HepG2 (cell line): Measurements from ENCODE around the gene GCNT2. TPM values are rescaled to one million over a fixed set of nuclear protein-coding genes. Genes with fewer than 3 reads are reported as not detected.

ENCODE experiments used
- ATAC-seq: fragments of 200-7000 bp; cut with Tn5 transposase; 3 replicates; pipeline ENCODE4 v1.9.1; 2020; ENCODE audit warnings: mild to moderate bottlenecking, moderate library complexity
- BruUV-seq: library from RNA; stranded (reverse); fragments of 400-500 nt; replicated peaks from 2 replicates; lab custom pipeline; 2021; lab: Mats Ljungman, UMichigan
- CTCF ChIA-PET: fragments of 300-600 bp; formaldehyde crosslinking; extraction: SDS; loops from one replicate; lab custom pipeline; 2021; ENCODE audit warnings: low total read pairs, inconsistent platforms, low intra/inter-chr PET ratio; lab: Yijun Ruan, JAX
- POLR2A ChIA-PET: fragments of 350-600 bp; sonication (Branson Sonifier 250); formaldehyde crosslinking; loops from one replicate; lab custom pipeline; 2020; ENCODE audit warnings: antibody characterized with exemption, inconsistent platforms; lab: Yijun Ruan, JAX
- DNase-seq: peaks from one replicate; pipeline ENCODE4 v3.0.0-alpha.2; 2015; ENCODE audit warnings: low spot score
- FAIRE-seq: peaks from 3 replicates; lab custom pipeline; 2011; peaks lifted over from hg19 to GRCh38; lab: Jason Lieb, UNC
- H2AFZ ChIP-seq: one replicate; pipeline ENCODE4 v1.6.1; 2011; ENCODE audit warnings: low read length, inconsistent platforms
- H3K27ac ChIP-seq: fragments of 300-600 bp; 3 replicates; pipeline ENCODE4 v1.8.0; 2011; ENCODE audit warnings: mixed run types, mild to moderate bottlenecking, mixed read lengths, low read length, inconsistent platforms; ENCODE audit not compliant: insufficient read depth; ENCODE audit errors: extremely low read length
- H3K27me3 ChIP-seq, 2 experiments: fragments of 200-600 bp in 1 of 2; 2 replicates in 1 of 2; 3 replicates in 1 of 2; pipeline versions ENCODE4 v1.6.0 to v1.8.0; 2011; ENCODE audit warnings: low read length in 2 of 2, mild to moderate bottlenecking in 2 of 2, moderate library complexity in 2 of 2, inconsistent platforms in 1 of 2; ENCODE audit not compliant: insufficient read depth in 2 of 2, control insufficient read depth in 1 of 2
- H3K36me3 ChIP-seq, 2 experiments: fragments of 200-600 bp in 1 of 2; replicated peaks in 1 of 2; 2 replicates in 1 of 2; 3 replicates in 1 of 2; pipeline versions ENCODE4 v1.5.1 to v1.8.0; 2011; ENCODE audit warnings: low read length in 2 of 2, inconsistent platforms in 1 of 2; ENCODE audit not compliant: insufficient read depth in 2 of 2, control insufficient read depth in 1 of 2
- H3K4me1 ChIP-seq: 2 replicates; pipeline ENCODE4 v1.5.1; 2012; ENCODE audit warnings: low read length, inconsistent platforms; ENCODE audit not compliant: insufficient read depth
- H3K4me2 ChIP-seq: 2 replicates; pipeline ENCODE4 v1.6.0; 2011; ENCODE audit warnings: low read depth, low read length, inconsistent platforms
- H3K4me3 ChIP-seq, 3 experiments: fragments of 200-600 bp in 1 of 3; sonication (generic), shearing (Covaris generic) in 1 of 3; replicated peaks in 1 of 3; 2 replicates each; pipeline ENCODE4 v1.5.1; 2011 to 2016; ENCODE audit warnings: low read length in 3 of 3, inconsistent platforms in 2 of 3, low read depth in 2 of 3, mild to moderate bottlenecking in 2 of 3, control low read depth in 1 of 3, mixed read lengths in 1 of 3; ENCODE audit not compliant: insufficient read depth in 1 of 3
- H3K79me2 ChIP-seq: one replicate; pipeline ENCODE4 v1.6.1; 2011; ENCODE audit warnings: low read length, inconsistent platforms; ENCODE audit not compliant: insufficient read depth
- H3K9ac ChIP-seq: 2 replicates; pipeline ENCODE4 v1.6.0; 2011; ENCODE audit warnings: mild to moderate bottlenecking, low read depth, low read length, inconsistent platforms; ENCODE audit not compliant: insufficient read depth
- H3K9me3 ChIP-seq: 2 replicates; pipeline ENCODE4 v1.5.1; 2012; ENCODE audit warnings: mild to moderate bottlenecking, low read length
- H4K20me1 ChIP-seq: 2 replicates; pipeline ENCODE4 v1.6.0; 2011; ENCODE audit warnings: inconsistent platforms, mild to moderate bottlenecking, low read length, moderate library complexity; ENCODE audit not compliant: insufficient read depth
- BRCA1 ChIP-seq: sonication (generic); formaldehyde crosslinking; IDR thresholded peaks from 2 replicates; pipeline ENCODE4 v1.4.0; 2020; ENCODE audit warnings: missing genetic modification reagents
- FOXA1 ChIP-seq, 2 experiments: fragments of 450-650 bp in 1 of 2; sonication (generic) in 1 of 2; formaldehyde crosslinking in 1 of 2; IDR thresholded peaks; 2 replicates each; pipeline versions ENCODE4 v1.4.0 to v1.6.1; 2016 to 2020; ENCODE audit warnings: missing genetic modification reagents in 1 of 2
- HMGXB4 ChIP-seq, 2 experiments: sonication (generic) in 1 of 2; formaldehyde crosslinking in 1 of 2; IDR thresholded peaks; 2 replicates each; pipeline versions ENCODE4 v1.4.0 to v1.6.1; 2018 to 2020; ENCODE audit warnings: missing genetic modification reagents in 2 of 2, borderline replicate concordance in 1 of 2, low read depth in 1 of 2, mild to moderate bottlenecking in 1 of 2, missing biosample characterization in 1 of 2
- HOXA3 ChIP-seq: sonication (generic); formaldehyde crosslinking; IDR thresholded peaks from 2 replicates; pipeline ENCODE4 v1.5.0; 2020; ENCODE audit warnings: missing genetic modification reagents
- MATR3 ChIP-seq: sonication (generic); formaldehyde crosslinking; IDR thresholded peaks from 2 replicates; pipeline ENCODE4 v1.4.0; 2020; ENCODE audit warnings: missing genetic modification reagents
- MBNL3 ChIP-seq: fragments of 250-450 bp; sonication (Bioruptor Pico); conservative IDR thresholded peaks from 2 replicates; pipeline ENCODE4 v1.8.0; 2022; ENCODE audit warnings: mild to moderate bottlenecking, inconsistent platforms
- MYNN ChIP-seq: sonication (generic); formaldehyde crosslinking; IDR thresholded peaks from 2 replicates; pipeline ENCODE4 v1.4.0; 2020; ENCODE audit warnings: mild to moderate bottlenecking, low read depth, missing genetic modification reagents
- NFRKB ChIP-seq: fragments of 450-650 bp; IDR thresholded peaks from 2 replicates; pipeline ENCODE4 v1.6.1; 2017
- RBM22 ChIP-seq: fragments of 200-400 bp; formaldehyde crosslinking; optimal IDR thresholded peaks from 2 replicates; pipeline ENCODE3; 2017; ENCODE audit warnings: mild to moderate bottlenecking, low read length, moderate library complexity
- RCOR2 ChIP-seq: IDR thresholded peaks from 2 replicates; pipeline ENCODE4 v1.6.1; 2016; ENCODE audit warnings: missing biosample characterization, missing genetic modification reagents
- SALL1 ChIP-seq: sonication (generic); formaldehyde crosslinking; IDR thresholded peaks from 2 replicates; pipeline ENCODE4 v1.8.0; 2022; ENCODE audit warnings: mild to moderate bottlenecking, missing genetic modification reagents
- SAP130 ChIP-seq: IDR thresholded peaks from 2 replicates; pipeline ENCODE4 v1.6.1; 2016; ENCODE audit warnings: low read depth
- SETDB1 ChIP-seq: sonication (generic); formaldehyde crosslinking; IDR thresholded peaks from 2 replicates; pipeline ENCODE4 v1.5.1; 2020; ENCODE audit warnings: missing genetic modification reagents, mild to moderate bottlenecking, borderline replicate concordance
- TFE3 ChIP-seq: IDR thresholded peaks from 2 replicates; pipeline ENCODE4 v1.6.1; 2016
- XRCC5 ChIP-seq: fragments of 200-400 bp; formaldehyde crosslinking; optimal IDR thresholded peaks from 2 replicates; pipeline ENCODE3; 2017; ENCODE audit warnings: mild to moderate bottlenecking, low read length
- ZNF530 ChIP-seq: sonication (generic); formaldehyde crosslinking; IDR thresholded peaks from 2 replicates; pipeline ENCODE4 v1.5.0; 2020; ENCODE audit warnings: low read depth, mild to moderate bottlenecking, missing genetic modification reagents
- ZNF644 ChIP-seq: IDR thresholded peaks from 2 replicates; pipeline ENCODE4 v1.6.1; 2016; ENCODE audit warnings: low read depth
- ZSCAN25 ChIP-seq: sonication (generic); formaldehyde crosslinking; IDR thresholded peaks from 2 replicates; pipeline ENCODE4 v1.8.0; 2022; ENCODE audit warnings: mild to moderate bottlenecking, missing genetic modification reagents
- WGBS: methylation state at CpG from one replicate; pipeline ENCODE4 v1.1.6; 2017; ENCODE audit warnings: low lambda C conversion rate; 5-methylcytosine and 5-hydroxymethylcytosine counted together
- in situ Hi-C: cut with HindIII; loops from 2 replicates; pipeline ENCODE4 v1.10.0; 2017; ENCODE audit warnings: low pct_unique_long_range_greater_than_20kb; ENCODE audit not compliant: extremely low pct_ligation_motif_present
- intact Hi-C: fragments of 100-400 bp; cut with micrococcal nuclease; formaldehyde crosslinking; loops from one replicate; pipeline ENCODE4 v1.10.0; 2022; ENCODE audit not compliant: unreplicated experiment
- polyA plus RNA-seq, 8 experiments: library from polyadenylated mRNA; depleted of rRNA in 3 of 8; stranded (reverse) in 7 of 8; unstranded in 1 of 8; fragments of >200 nt; fragmentation: Illumina TruSeq in 4 of 8; extraction: Trizol in 4 of 8; gene quantifications; 2 replicates each; pipeline versions ENCODE4 v1.2.1 to v1.2.3, GENCODE V29; 2011 to 2016; ENCODE audit warnings: low read depth in 4 of 8, missing spikeins in 1 of 8, mixed read lengths in 1 of 8; ENCODE audit not compliant: insufficient read depth in 1 of 8
- total RNA-seq, 5 experiments: library from RNA; depleted of rRNA; stranded (reverse); fragments of >200 nt; fragmentation: Illumina TruSeq; extraction: Trizol; gene quantifications; 2 replicates each; pipeline ENCODE4 v1.2.3, GENCODE V29; 2016; ENCODE audit warnings: low read depth in 1 of 5

Gene GCNT2
- total and polyA plus RNA-seq, 2 of the 13 experiments (the other 11 are each of a cell fraction or from before 2014, with no cell fraction given), result 11.8 to 31.9 TPM

DNA sequence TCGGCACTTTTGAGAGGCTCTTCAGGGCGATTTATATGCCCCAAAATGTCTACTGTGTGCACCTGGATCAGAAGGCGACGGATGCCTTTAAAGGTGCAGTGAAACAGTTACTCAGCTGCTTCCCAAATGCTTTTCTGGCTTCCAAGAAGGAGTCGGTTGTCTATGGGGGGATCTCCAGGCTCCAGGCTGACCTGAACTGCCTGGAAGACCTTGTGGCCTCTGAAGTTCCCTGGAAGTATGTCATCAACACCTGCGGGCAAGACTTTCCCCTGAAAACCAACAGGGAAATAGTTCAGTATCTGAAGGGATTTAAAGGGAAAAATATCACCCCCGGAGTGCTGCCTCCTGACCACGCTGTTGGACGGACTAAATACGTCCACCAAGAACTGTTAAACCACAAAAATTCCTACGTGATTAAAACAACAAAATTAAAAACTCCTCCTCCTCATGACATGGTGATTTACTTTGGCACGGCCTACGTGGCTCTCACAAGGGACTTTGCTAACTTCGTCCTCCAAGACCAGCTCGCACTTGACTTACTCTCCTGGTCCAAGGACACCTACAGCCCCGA is 8.2 kb downstream of the GCNT2 start:
- intact Hi-C loops (loop anchor here (2.0 to 5.0 kb wide), 2 partner anchors 19 to 83 kb away; no protein-coding TSS in a partner anchor), in situ Hi-C loops (no loop called here)
- BruUV-seq, result no TSS peak
- H2AFZ ChIP-seq, result peak overlapping the region; percentile 73
- H3K27me3 ChIP-seq, result no peaks in the 10 kb centered on the region; a peak in 1 of 5 replicates
- no peaks in the 10 kb centered on the region for H3K36me3 ChIP-seq
- FAIRE-seq, result no peak
- peak overlapping the region; percentile 90 for H3K27ac ChIP-seq
- peak overlapping the region; percentile 89 for H3K4me2 ChIP-seq
- peak; percentile 8 for ATAC-seq
- H3K9me3 ChIP-seq, result no peaks in the 10 kb centered on the region
- CTCF ChIA-PET, result no interaction called here
- peak overlapping the region; percentile 80 for H3K9ac ChIP-seq
- peak overlapping the region; percentile 72 to 79 (median 73) for H3K4me3 ChIP-seq
- peaks cover 46% of the 10 kb centered on the region for H3K79me2 ChIP-seq
- peaks cover 2% of the 10 kb centered on the region; the same call in 1 of the 2 replicates for H4K20me1 ChIP-seq
- peaks cover 37% of the 10 kb centered on the region for H3K4me1 ChIP-seq
- peak; percentile 42 for DNase-seq
- POLR2A ChIA-PET, result interaction anchor here (1.0 to 3.3 kb wide), 6 partner anchors 9 to 193 kb away, joined by 3 to 17 read pairs (median 9); partner anchors contain the start of genes GCNT2 and TMEM14C
- 2% methylated on average over 16 of the region's 16 CpGs for WGBS
- TF ChIP-seq RCOR2 (CRISPR knock-in tag) (no peak), MYNN (CRISPR knock-in tag) (0 out of 2 replicates have a peak, but pooled peaks have one; percentile 10), ZSCAN25 (CRISPR knock-in tag) (0 out of 2 replicates have a peak, but pooled peaks have one; percentile 40), RBM22 (no peak), ZNF530 (CRISPR knock-in tag) (no peak), SAP130 (peak; percentile 26), ZNF644 (peak; percentile 32; the same call in 1 of the 2 replicates), BRCA1 (no peak), XRCC5 (peak; percentile 34), SALL1 (CRISPR knock-in tag) (peak; percentile 41), MBNL3 (CRISPR knock-in tag) (no peak), HOXA3 (CRISPR knock-in tag) (no peak), HMGXB4 (CRISPR knock-in tag; IDR thresholded peaks at IDR 0.05; ENCODE audit: borderline replicate concordance in 1 of 2, low read depth in 1 of 2) (peak in 1 of 2 experiments; percentile 3; a peak in 1 of 4 replicates), MATR3 (CRISPR knock-in tag) (no peak), FOXA1 (IDR thresholded peaks at IDR 0.05) (no peak), FOXA1 (CRISPR knock-in tag; IDR thresholded peaks at IDR 0.05) (0 out of 2 replicates have a peak, but pooled peaks have one; percentile 14), NFRKB (no peak), SETDB1 (CRISPR knock-in tag) (no peak), TFE3 (0 out of 2 replicates have a peak, but pooled peaks have one; percentile 7)
